OCI-LY3 (cell line): ENCODE data around the gene RAD51B.
"Not testable (repeated sequence)": the region's sequence is repeated elsewhere in the genome, so short reads cannot be mapped to it uniquely, and the experiment has no call there.

ENCODE experiments used
- H2AFZ ChIP-seq: fragments of 200-600, 300-600 bp; shearing (Covaris generic); 2 replicates; pipeline ENCODE4 v1.6.0; 2014; ENCODE audit warnings: antibody characterized with exemption, low read depth, low read length
- H3K27ac ChIP-seq: fragments of 200-600, 300-600 bp; sonication (generic); 2 replicates; pipeline ENCODE4 v1.5.1; 2014; ENCODE audit warnings: mild to moderate bottlenecking, low read length, moderate library complexity, mixed read lengths
- H3K27me3 ChIP-seq: fragments of 200-600, 300-600 bp; sonication (generic); 2 replicates; pipeline ENCODE4 v1.6.1; 2014; ENCODE audit warnings: low read depth, low read length, mixed read lengths
- H3K36me3 ChIP-seq: fragments of 200-600, 300-600 bp; sonication (generic); replicated peaks from 2 replicates; pipeline ENCODE3; 2014; ENCODE audit warnings: low read depth, low read length, mixed read lengths
- H3K4me1 ChIP-seq: fragments of 300-600, 200-600 bp; sonication (generic); 2 replicates; pipeline ENCODE4 v1.6.1; 2014; ENCODE audit warnings: low read length, mixed read lengths
- H3K4me2 ChIP-seq: fragments of 200-600, 300-600 bp; sonication (generic); 2 replicates; pipeline ENCODE4 v1.6.1; 2014; ENCODE audit warnings: low read length, mixed read lengths
- H3K4me3 ChIP-seq: fragments of 300-600, 200-600 bp; sonication (generic); 2 replicates; pipeline ENCODE4 v1.5.1; 2014; ENCODE audit warnings: antibody characterized with exemption, mild to moderate bottlenecking, low read length, moderate library complexity
- H3K79me2 ChIP-seq: fragments of 300-600, 200-600 bp; shearing (Covaris generic); 2 replicates; pipeline ENCODE4 v1.6.1; 2014; ENCODE audit warnings: mild to moderate bottlenecking, low read length, mixed read lengths
- H3K9ac ChIP-seq: fragments of 300-600, 200-600 bp; shearing (Covaris generic); 2 replicates; pipeline ENCODE4 v1.6.0; 2014; ENCODE audit warnings: mild to moderate bottlenecking, low read length, moderate library complexity
- H3K9me3 ChIP-seq: fragments of 200-600, 300-600 bp; shearing (Covaris generic); 2 replicates; pipeline ENCODE4 v1.6.1; 2014; ENCODE audit warnings: low read length, mixed read lengths; ENCODE audit not compliant: insufficient read depth
- H4K20me1 ChIP-seq: fragments of 200-600, 300-600 bp; sonication (generic); 2 replicates; pipeline ENCODE4 v1.6.1; 2016; ENCODE audit warnings: low read length, mixed read lengths; ENCODE audit not compliant: insufficient read depth
- EZH2phosphoT487 ChIP-seq: fragments of 200-600 bp; shearing (Covaris generic); IDR thresholded peaks from 2 replicates; pipeline ENCODE4 v1.6.1; 2018; ENCODE audit warnings: antibody characterized with exemption, mixed run types, low read depth
- TF ChIP-seq, protein P1 (sequence below): fragments of 200-600, 300-600 bp; sonication (generic); IDR thresholded peaks from 2 replicates; pipeline ENCODE4 v1.5.1; 2014; ENCODE audit warnings: antibody characterized with exemption, low read length, low read depth

Gene RAD51B

GRCh38 chr14:68182492-68182891, 362.9 kb downstream of the RAD51B start:
- Histone ChIP-seq H4K20me1 (no peaks in the 10 kb centered on the region; the same call in 1 of the 2 replicates), H3K4me1 (peaks cover 28% of the 10 kb centered on the region), H2AFZ (no peak overlapping the region), H3K4me2 (peak overlapping the region; percentile 68), H3K9ac (no peak overlapping the region), H3K27ac (no peak overlapping the region), H3K79me2 (no peaks in the 10 kb centered on the region), H3K36me3 (no peaks in the 10 kb centered on the region), H3K27me3 (peaks cover 10% of the 10 kb centered on the region; the same call in 1 of the 2 replicates), H3K9me3 (no peaks in the 10 kb centered on the region), H3K4me3 (peak overlapping the region; percentile 6; the same call in 1 of the 2 replicates)
- TF ChIP-seq EZH2phosphoT487 = no peak

DNA sequence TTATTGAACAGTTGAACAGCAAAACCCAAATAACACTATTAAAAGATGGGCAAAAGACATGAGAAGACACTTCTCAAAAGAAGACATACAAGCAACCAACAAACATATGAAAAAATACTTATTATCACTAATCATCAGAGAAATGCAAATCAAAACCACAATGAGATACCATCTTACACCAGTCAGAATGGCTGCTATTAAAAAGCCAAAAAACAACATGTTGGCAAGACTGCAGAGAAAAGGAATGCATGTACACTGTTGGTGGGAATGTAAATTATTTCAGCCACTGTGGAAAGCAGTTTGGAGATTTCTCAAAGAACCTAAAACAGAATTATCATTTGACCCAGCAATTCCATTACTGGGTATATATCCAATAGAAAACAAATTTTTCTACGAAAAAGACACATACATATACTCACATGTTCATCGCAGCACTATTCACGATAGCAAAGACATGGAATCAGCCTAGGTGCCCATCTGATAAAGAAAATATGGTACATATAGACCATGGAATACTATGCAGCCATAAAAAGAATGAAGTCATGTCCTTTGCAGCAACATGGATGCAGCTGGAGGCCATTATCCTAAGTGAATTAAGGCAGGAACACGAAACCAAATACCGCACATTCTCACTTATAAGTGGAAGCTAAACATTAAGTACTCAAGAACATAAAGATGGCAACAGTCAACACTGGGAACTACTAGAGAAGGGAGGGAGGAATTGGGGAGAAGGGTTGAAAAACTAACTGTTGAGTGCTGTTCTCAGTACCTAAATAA, 367.1 kb downstream of the RAD51B start:
- H3K36me3 ChIP-seq, H3K4me3 ChIP-seq, H3K27me3 ChIP-seq, H3K79me2 ChIP-seq, H3K27ac ChIP-seq, H3K9me3 ChIP-seq, H3K4me2 ChIP-seq, H3K9ac ChIP-seq, H4K20me1 ChIP-seq, H2AFZ ChIP-seq: not testable (repeated sequence)
- peaks cover 21% of the 10 kb centered on the region for H3K4me1 ChIP-seq

DNA sequence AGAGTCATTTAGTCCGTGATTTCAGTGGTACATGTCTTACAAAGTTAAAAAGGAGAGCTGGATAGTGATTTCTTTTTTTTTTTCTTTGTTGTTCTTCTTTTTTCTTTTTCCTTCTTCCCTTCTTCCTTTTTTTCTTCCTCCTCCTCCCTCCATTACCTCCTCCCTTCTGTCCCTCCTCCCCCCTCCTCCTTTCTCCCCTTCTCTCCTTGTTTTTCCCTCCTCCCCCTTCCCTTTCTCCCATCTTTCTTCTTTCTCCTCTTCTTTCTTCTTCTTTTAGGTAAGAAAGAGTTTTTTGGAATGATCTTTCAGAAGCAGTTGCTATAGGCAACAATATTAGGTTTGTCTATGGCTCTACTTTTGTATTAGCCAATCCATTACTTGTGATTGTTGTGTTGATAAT, 368.6 kb downstream of the RAD51B start:
- no peak overlapping the region for H2AFZ ChIP-seq
- TF ChIP-seq, protein P1, sequence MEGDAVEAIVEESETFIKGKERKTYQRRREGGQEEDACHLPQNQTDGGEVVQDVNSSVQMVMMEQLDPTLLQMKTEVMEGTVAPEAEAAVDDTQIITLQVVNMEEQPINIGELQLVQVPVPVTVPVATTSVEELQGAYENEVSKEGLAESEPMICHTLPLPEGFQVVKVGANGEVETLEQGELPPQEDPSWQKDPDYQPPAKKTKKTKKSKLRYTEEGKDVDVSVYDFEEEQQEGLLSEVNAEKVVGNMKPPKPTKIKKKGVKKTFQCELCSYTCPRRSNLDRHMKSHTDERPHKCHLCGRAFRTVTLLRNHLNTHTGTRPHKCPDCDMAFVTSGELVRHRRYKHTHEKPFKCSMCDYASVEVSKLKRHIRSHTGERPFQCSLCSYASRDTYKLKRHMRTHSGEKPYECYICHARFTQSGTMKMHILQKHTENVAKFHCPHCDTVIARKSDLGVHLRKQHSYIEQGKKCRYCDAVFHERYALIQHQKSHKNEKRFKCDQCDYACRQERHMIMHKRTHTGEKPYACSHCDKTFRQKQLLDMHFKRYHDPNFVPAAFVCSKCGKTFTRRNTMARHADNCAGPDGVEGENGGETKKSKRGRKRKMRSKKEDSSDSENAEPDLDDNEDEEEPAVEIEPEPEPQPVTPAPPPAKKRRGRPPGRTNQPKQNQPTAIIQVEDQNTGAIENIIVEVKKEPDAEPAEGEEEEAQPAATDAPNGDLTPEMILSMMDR = no peak
- no peak for TF ChIP-seq EZH2phosphoT487

GRCh38 chr14:68190032-68190431, 370.5 kb downstream of the RAD51B start:
- Histone ChIP-seq H3K4me2 (no peak overlapping the region), H3K4me1 (peaks cover 15% of the 10 kb centered on the region), H2AFZ (no peak overlapping the region), H3K27me3 (no peaks in the 10 kb centered on the region), H3K4me3 (no peak overlapping the region), H3K27ac (no peak overlapping the region), H3K36me3 (no peaks in the 10 kb centered on the region), H4K20me1 (no peaks in the 10 kb centered on the region), H3K79me2 (no peaks in the 10 kb centered on the region), H3K9me3 (no peaks in the 10 kb centered on the region), H3K9ac (no peak overlapping the region)
- no peak for TF ChIP-seq EZH2phosphoT487
- TF ChIP-seq, protein P1 = no peak

More for the DNA sequence above, 368.6 kb downstream of the RAD51B start:
- H3K36me3 ChIP-seq = no peaks in the 10 kb centered on the region
- H3K79me2 ChIP-seq = no peaks in the 10 kb centered on the region
- H3K27ac ChIP-seq = no peak overlapping the region
- H3K27me3 ChIP-seq = no peaks in the 10 kb centered on the region
- no peak overlapping the region for H3K9ac ChIP-seq
- H3K4me2 ChIP-seq = no peak overlapping the region
- H3K4me1 ChIP-seq = peaks cover 15% of the 10 kb centered on the region
- no peaks in the 10 kb centered on the region for H3K9me3 ChIP-seq
- no peaks in the 10 kb centered on the region for H4K20me1 ChIP-seq
- H3K4me3 ChIP-seq = no peak overlapping the region

GRCh38 chr14:68191567-68192321, 372.2 kb downstream of the RAD51B start:
- Histone ChIP-seq H2AFZ (no peak overlapping the region), H3K27me3 (no peaks in the 10 kb centered on the region)

More at GRCh38 chr14:68191567-68192321, 372.2 kb downstream of the RAD51B start:
- Histone ChIP-seq H3K9ac (no peak overlapping the region), H4K20me1 (no peaks in the 10 kb centered on the region), H3K4me1 (peaks cover 15% of the 10 kb centered on the region), H3K79me2 (no peaks in the 10 kb centered on the region), H3K27ac (no peak overlapping the region), H3K36me3 (no peaks in the 10 kb centered on the region), H3K4me2 (no peak overlapping the region), H3K4me3 (no peak overlapping the region), H3K9me3 (no peaks in the 10 kb centered on the region)
- no peak for TF ChIP-seq EZH2phosphoT487
- TF ChIP-seq, protein P1 = no peak
